OCI-LY1 (cell line): ENCODE measurements around the gene BPIFB2.

Source experiments
- CTCF ChIP-seq: fragments of 200-600 bp; sonication (generic), shearing (Covaris generic); IDR thresholded peaks from 2 replicates; pipeline ENCODE4 v1.5.1; 2017; ENCODE audit warnings: mild to moderate bottlenecking, antibody characterized with exemption, low read length, moderate library complexity, mixed read lengths
- EZH2 ChIP-seq: fragments of 200-600 bp; sonication (generic), shearing (Covaris generic); IDR thresholded peaks from 2 replicates; pipeline ENCODE4 v1.8.0; 2017; ENCODE audit warnings: borderline replicate concordance, mixed run types, mild to moderate bottlenecking, antibody characterized with exemption, low read length, moderate library complexity, mixed read lengths

DNA sequence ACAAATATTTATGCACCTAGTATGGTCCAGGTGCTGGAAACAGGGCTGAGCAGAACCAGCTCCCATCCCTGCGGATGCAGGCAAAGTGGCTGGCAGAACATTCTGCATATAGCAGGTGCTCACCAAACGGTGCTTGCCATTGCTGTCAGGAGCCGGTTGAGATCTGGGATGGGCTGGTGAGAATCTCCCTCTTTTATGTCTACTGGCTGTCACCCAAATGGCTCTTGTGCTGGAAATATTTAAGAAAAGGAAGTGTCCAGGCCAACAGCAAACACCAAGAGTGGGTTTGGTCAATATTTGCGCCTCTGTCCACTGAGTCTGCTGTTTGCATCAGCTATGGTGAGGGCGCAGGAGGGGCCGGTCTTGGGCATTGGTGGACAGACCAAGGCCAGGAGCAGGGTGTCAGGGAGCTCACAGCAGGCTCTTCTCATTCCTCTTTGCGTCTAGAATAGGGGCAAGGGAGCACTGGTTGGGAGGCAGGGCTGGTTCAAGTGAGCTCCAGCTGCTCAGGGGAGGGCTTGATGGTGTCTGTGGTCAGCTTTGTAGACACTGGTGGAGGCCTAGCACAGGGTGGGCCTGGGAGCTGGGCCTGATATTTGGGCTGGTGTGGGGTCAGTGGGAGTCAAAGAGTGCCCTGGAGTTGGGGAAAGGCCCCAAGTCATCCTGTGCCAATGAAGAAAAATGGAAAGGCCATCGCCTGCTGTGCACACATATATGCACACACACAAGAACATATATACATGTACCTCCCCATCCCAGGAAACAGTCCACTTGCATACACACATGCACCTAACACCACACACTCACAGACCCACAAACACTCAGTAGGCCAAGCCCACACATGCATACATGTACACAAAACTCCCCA, 1.4 kb upstream of the BPIFB2 start:
- TF ChIP-seq EZH2 (no peak), CTCF (no peak)
